Mesenchymal stem cell (in vitro differentiated cells and primary cell): ENCODE results near the gene LCT.

Experiments used
- DNase-seq: peaks from one replicate; pipeline ENCODE4 v3.0.0-alpha.2; 2013
- H2AFZ ChIP-seq: one replicate; pipeline ENCODE4 v1.6.1; 2013; ENCODE audit warnings: low read depth, mild to moderate bottlenecking, control low read depth, inconsistent platforms, low read length, moderate library complexity
- H2AK5ac ChIP-seq: 2 replicates; pipeline ENCODE4 v1.6.1; 2013; ENCODE audit warnings: low read length, moderate library complexity, mild to moderate bottlenecking, inconsistent platforms; ENCODE audit not compliant: severe bottlenecking
- H2BK120ac ChIP-seq: one replicate; pipeline ENCODE4 v1.6.1; 2013; ENCODE audit warnings: low read depth, mild to moderate bottlenecking, inconsistent platforms, low read length, moderate library complexity
- H2BK12ac ChIP-seq, 2 experiments: one replicate each; pipeline ENCODE4 v1.6.1; 2013; ENCODE audit warnings: inconsistent platforms in 2 of 2, low read length in 2 of 2, mild to moderate bottlenecking in 2 of 2, moderate library complexity in 2 of 2, control low read depth in 1 of 2
- H2BK15ac ChIP-seq: one replicate; pipeline ENCODE4 v1.6.1; 2013; ENCODE audit warnings: mild to moderate bottlenecking, low read depth, inconsistent platforms; ENCODE audit not compliant: poor library complexity, severe bottlenecking
- H2BK5ac ChIP-seq: 2 replicates; pipeline ENCODE4 v1.6.1; 2013; ENCODE audit warnings: low read depth, mild to moderate bottlenecking, low read length, control low read depth, inconsistent platforms; ENCODE audit not compliant: poor library complexity, severe bottlenecking
- H3K14ac ChIP-seq, 2 experiments: one replicate each; pipeline ENCODE4 v1.6.1; 2013; ENCODE audit warnings: inconsistent platforms in 2 of 2, low read length in 2 of 2, control low read depth in 1 of 2, mild to moderate bottlenecking in 1 of 2, moderate library complexity in 1 of 2
- H3K18ac ChIP-seq, 2 experiments: one replicate each; pipeline ENCODE4 v1.6.1; 2013; ENCODE audit warnings: inconsistent platforms in 2 of 2, low read length in 2 of 2, control low read depth in 1 of 2, low read depth in 1 of 2, mild to moderate bottlenecking in 1 of 2
- H3K23ac ChIP-seq, 2 experiments: one replicate each; pipeline ENCODE4 v1.6.1; 2013; ENCODE audit warnings: inconsistent platforms in 2 of 2, low read length in 2 of 2, mild to moderate bottlenecking in 2 of 2, moderate library complexity in 2 of 2, control low read depth in 1 of 2
- H3K27ac ChIP-seq: 2 replicates; pipeline ENCODE4 v1.5.1; 2013; ENCODE audit warnings: mild to moderate bottlenecking, moderate library complexity, low read length, control low read depth, inconsistent platforms; ENCODE audit not compliant: poor library complexity, severe bottlenecking
- H3K27me3 ChIP-seq, 2 experiments: 2 replicates each; pipeline versions ENCODE4 v1.6.1 to v1.7.0; 2013; ENCODE audit warnings: low read length in 2 of 2, mild to moderate bottlenecking in 2 of 2, moderate library complexity in 2 of 2, control low read depth in 1 of 2, inconsistent platforms in 1 of 2; ENCODE audit not compliant: control insufficient read depth in 1 of 2, insufficient read depth in 1 of 2
- H3K36me3 ChIP-seq, 2 experiments: 2 replicates each; pipeline versions ENCODE4 v1.6.1 to v1.7.0; 2013; ENCODE audit warnings: low read length in 2 of 2, control low read depth in 1 of 2, inconsistent platforms in 1 of 2, low read depth in 1 of 2, mild to moderate bottlenecking in 1 of 2; ENCODE audit not compliant: insufficient read depth in 2 of 2, control insufficient read depth in 1 of 2
- H3K4ac ChIP-seq, 2 experiments: one replicate each; pipeline ENCODE4 v1.6.1; 2013; ENCODE audit warnings: inconsistent platforms in 2 of 2, low read length in 2 of 2, mild to moderate bottlenecking in 2 of 2, moderate library complexity in 2 of 2, control low read depth in 1 of 2, low read depth in 1 of 2
- H3K4me1 ChIP-seq: 2 replicates; pipeline ENCODE4 v1.6.1; 2013; ENCODE audit warnings: low read depth, low read length, control low read depth; ENCODE audit not compliant: control insufficient read depth, insufficient read depth
- H3K4me2 ChIP-seq: 2 replicates; pipeline ENCODE4 v1.6.1; 2013; ENCODE audit warnings: low read length, mild to moderate bottlenecking, inconsistent platforms; ENCODE audit not compliant: poor library complexity, severe bottlenecking
- H3K4me3 ChIP-seq, 2 experiments: 2 replicates each; pipeline versions ENCODE4 v1.5.1 to v1.7.0; 2013; ENCODE audit warnings: low read length in 2 of 2, mild to moderate bottlenecking in 2 of 2, control low read depth in 1 of 2, low read depth in 1 of 2; ENCODE audit not compliant: insufficient read depth in 1 of 2
- H3K79me1 ChIP-seq: replicated peaks from 2 replicates; pipeline ENCODE4 v1.6.1; 2013; ENCODE audit warnings: mild to moderate bottlenecking, control low read depth, low read length, inconsistent platforms; ENCODE audit not compliant: poor library complexity, severe bottlenecking
- H3K9ac ChIP-seq: 2 replicates; pipeline ENCODE4 v1.7.0; 2013; ENCODE audit warnings: mild to moderate bottlenecking, low read length, moderate library complexity
- H3K9me3 ChIP-seq: 2 replicates; pipeline ENCODE4 v1.7.0; 2013; ENCODE audit warnings: mild to moderate bottlenecking, low read length; ENCODE audit not compliant: control insufficient read depth
- H4K8ac ChIP-seq: one replicate; pipeline ENCODE4 v1.6.1; 2013; ENCODE audit warnings: inconsistent platforms, mild to moderate bottlenecking, low read length, moderate library complexity
- H4K91ac ChIP-seq: one replicate; pipeline ENCODE4 v1.6.1; 2013; ENCODE audit warnings: mild to moderate bottlenecking, low read length, inconsistent platforms
- WGBS: methylation state at CpG from one replicate; pipeline ENCODE4 v1.1.7; 2013; ENCODE audit warnings: mixed read lengths; 5-methylcytosine and 5-hydroxymethylcytosine counted together

The LCT gene

GRCh38 chr2:135863233-135863632 lies 26.2 kb upstream of the LCT start:
- Histone ChIP-seq H2BK15ac (no peak overlapping the region), H3K14ac (no peak overlapping the region), H3K4me3 (no peak overlapping the region), H3K18ac (no peak overlapping the region), H2BK120ac (no peak overlapping the region), H3K9ac (no peak overlapping the region), H3K4ac (no peak overlapping the region), H3K4me1 (no peaks in the 10 kb centered on the region), H3K27me3 (no peaks in the 10 kb centered on the region), H4K91ac (no peak overlapping the region), H3K36me3 (peaks cover 3 to 70% of the 10 kb centered on the region in 2 experiments), H3K4me2 (no peak overlapping the region), H2AK5ac (no peak overlapping the region), H2AFZ (no peak overlapping the region), H3K27ac (no peak overlapping the region), H3K79me1 (peaks cover 2% of the 10 kb centered on the region), H3K23ac (no peak overlapping the region), H2BK5ac (no peak overlapping the region), H3K9me3 (no peaks in the 10 kb centered on the region), H4K8ac (no peak overlapping the region), H2BK12ac (no peak overlapping the region)
- DNase-seq: no peak
- 90% methylated on average over 2 of the region's 6 CpGs for WGBS

- no peaks in the 10 kb centered on the region for H3K27me3 ChIP-seq
- H3K18ac ChIP-seq: no peak overlapping the region
- no peak overlapping the region for H3K4ac ChIP-seq
- no peak overlapping the region for H3K27ac ChIP-seq
- H2BK15ac ChIP-seq: no peak overlapping the region
- no peak overlapping the region for H2AK5ac ChIP-seq
- peaks cover 2% of the 10 kb centered on the region for H3K79me1 ChIP-seq
- H2AFZ ChIP-seq: no peak overlapping the region
- DNase-seq: no peak
- no peak overlapping the region for H3K9ac ChIP-seq
- no peak overlapping the region for H2BK5ac ChIP-seq
- H4K8ac ChIP-seq: no peak overlapping the region
- no peak overlapping the region for H3K23ac ChIP-seq
- no peak overlapping the region for H3K4me3 ChIP-seq
- over 99% methylated on average over 4 of the region's 4 CpGs for WGBS
- H3K9me3 ChIP-seq: no peaks in the 10 kb centered on the region
- no peak overlapping the region for H3K4me2 ChIP-seq
- H3K14ac ChIP-seq: no peak overlapping the region
- H3K36me3 ChIP-seq: peaks cover 3 to 70% of the 10 kb centered on the region in 2 experiments
- no peak overlapping the region for H2BK120ac ChIP-seq
- H2BK12ac ChIP-seq: no peak overlapping the region
- H4K91ac ChIP-seq: no peak overlapping the region
- no peaks in the 10 kb centered on the region for H3K4me1 ChIP-seq
Observed at GRCh38 chr2:135862718-135863117, 25.7 kb upstream of the LCT start.

DNA sequence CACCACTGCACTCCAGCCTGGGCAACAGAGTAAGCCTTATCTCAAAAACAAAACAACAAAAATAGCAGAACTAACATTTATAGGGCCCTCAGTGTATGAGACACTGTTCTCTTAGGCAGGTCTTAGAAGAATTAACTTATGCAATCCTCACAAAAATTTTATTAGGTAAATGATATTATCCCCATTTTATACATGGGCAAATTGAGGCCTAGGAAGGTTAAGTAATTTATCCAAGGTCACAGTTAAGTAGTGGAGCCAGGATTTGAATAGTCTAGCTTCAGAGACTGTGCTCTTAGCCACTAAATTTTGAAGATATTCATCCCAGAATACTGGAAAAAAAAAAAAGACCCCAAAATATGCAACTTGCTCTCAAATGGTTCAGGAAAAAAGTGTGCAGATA lies 16.4 kb upstream of the LCT start:
- Histone ChIP-seq H3K9me3 (no peaks in the 10 kb centered on the region), H3K4me1 (no peaks in the 10 kb centered on the region), H3K18ac (no peak overlapping the region), H3K27me3 (no peaks in the 10 kb centered on the region), H4K91ac (no peak overlapping the region), H3K9ac (no peak overlapping the region), H3K4me2 (no peak overlapping the region), H2BK15ac (no peak overlapping the region), H2AFZ (no peak overlapping the region), H2BK12ac (no peak overlapping the region), H3K4me3 (no peak overlapping the region), H3K36me3 (peaks cover 3 to 57% of the 10 kb centered on the region in 2 experiments), H3K27ac (no peak overlapping the region), H2AK5ac (no peak overlapping the region), H2BK120ac (no peak overlapping the region), H2BK5ac (no peak overlapping the region), H3K79me1 (no peaks in the 10 kb centered on the region), H4K8ac (no peak overlapping the region), H3K4ac (no peak overlapping the region), H3K14ac (no peak overlapping the region), H3K23ac (no peak overlapping the region)
- no peak for DNase-seq

DNA sequence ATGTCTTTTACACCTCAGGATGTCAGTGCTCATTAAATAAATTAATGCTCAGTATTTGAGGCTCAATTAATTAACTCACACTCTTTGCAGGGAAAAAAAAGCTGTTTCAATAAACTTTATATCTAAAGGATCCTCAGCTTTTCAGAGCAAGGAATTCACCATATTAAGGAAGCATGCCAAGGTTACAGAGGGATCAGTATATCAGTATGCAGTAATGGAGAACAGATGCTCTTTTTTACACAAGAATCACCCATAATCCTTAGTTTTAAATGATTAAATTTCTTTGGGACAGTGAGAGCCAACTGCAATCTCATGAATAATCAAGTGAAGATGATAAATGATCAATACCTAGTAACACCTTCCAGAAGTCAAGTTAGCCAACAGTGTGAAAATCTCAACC lies 14.9 kb upstream of the LCT start:
- H3K9ac ChIP-seq: no peak overlapping the region
- no peaks in the 10 kb centered on the region for H3K27me3 ChIP-seq
- H3K36me3 ChIP-seq: peaks cover 3 to 51% of the 10 kb centered on the region in 2 experiments
- H3K79me1 ChIP-seq: no peaks in the 10 kb centered on the region
- no peak overlapping the region for H3K4me3 ChIP-seq
- no peak overlapping the region for H2BK5ac ChIP-seq
- H2AFZ ChIP-seq: no peak overlapping the region
- no peak overlapping the region for H2BK120ac ChIP-seq
- H3K4me2 ChIP-seq: no peak overlapping the region
- no peak overlapping the region for H3K18ac ChIP-seq
- H4K91ac ChIP-seq: no peak overlapping the region
- no peak overlapping the region for H3K27ac ChIP-seq
- H2BK15ac ChIP-seq: no peak overlapping the region
- no peak overlapping the region for H3K4ac ChIP-seq
- no peak overlapping the region for H2AK5ac ChIP-seq
- H3K9me3 ChIP-seq: no peaks in the 10 kb centered on the region
- H4K8ac ChIP-seq: no peak overlapping the region
- no peak overlapping the region for H3K23ac ChIP-seq
- no peak overlapping the region for H2BK12ac ChIP-seq
- no peak for DNase-seq
- no peak overlapping the region for H3K14ac ChIP-seq
- no peaks in the 10 kb centered on the region for H3K4me1 ChIP-seq
